Natural killer cell (primary cell): ENCODE data around the gene KLHL24. TPM values are rescaled to one million over a fixed set of nuclear protein-coding genes. Genes with fewer than 3 reads are reported as not detected.

Source experiments
- ATAC-seq, 3 donors: fragments of 150-1000 bp in 2 of 3; fragments of 200-7000 bp in 1 of 3; cut with Tn5 transposase; 1 replicate in 1 of 3; 2 replicates in 2 of 3; pipeline ENCODE4 v1.10.0; 2021; ENCODE audit warnings: mild to moderate bottlenecking in 2 of 3, moderate library complexity in 2 of 3
- DNase-seq, 2 donors: peaks; one replicate each; pipeline versions ENCODE4 v3.0.0 to v3.0.0-alpha.2; 2013 to 2021; ENCODE audit warnings: mixed read lengths in 1 of 2
- H3K27ac ChIP-seq: one replicate; pipeline ENCODE4 v1.5.1; 2013; ENCODE audit warnings: mild to moderate bottlenecking, low read length
- H3K27me3 ChIP-seq: one replicate; pipeline ENCODE4 v1.6.1; 2013; ENCODE audit warnings: low read length; ENCODE audit not compliant: control insufficient read depth, insufficient read depth
- H3K36me3 ChIP-seq: one replicate; pipeline ENCODE4 v1.6.1; 2013; ENCODE audit warnings: low read length; ENCODE audit not compliant: control insufficient read depth, insufficient read depth
- H3K4me1 ChIP-seq: one replicate; pipeline ENCODE4 v1.6.1; 2013; ENCODE audit warnings: low read length; ENCODE audit not compliant: control insufficient read depth, insufficient read depth
- H3K4me3 ChIP-seq: one replicate; pipeline ENCODE4 v1.5.1; 2013; ENCODE audit warnings: low read length
- H3K9me3 ChIP-seq: one replicate; pipeline ENCODE4 v1.6.1; 2013; ENCODE audit warnings: low read length; ENCODE audit not compliant: control insufficient read depth, insufficient read depth
- H3K27ac Mint-ChIP-seq, 2 donors: one replicate each; pipeline ENCODE4 v1.8.0; 2022; ENCODE audit warnings: mild to moderate bottlenecking in 2 of 2, mixed read lengths in 2 of 2, moderate library complexity in 1 of 2
- H3K27me3 Mint-ChIP-seq, 2 donors: one replicate each; pipeline ENCODE4 v1.8.0; 2022; ENCODE audit warnings: low read depth in 2 of 2, mixed read lengths in 2 of 2
- H3K36me3 Mint-ChIP-seq: one replicate; pipeline ENCODE4 v1.8.0; 2022; ENCODE audit warnings: mixed read lengths
- H3K4me1 Mint-ChIP-seq, 2 donors: one replicate each; pipeline ENCODE4 v1.8.0; 2022; ENCODE audit warnings: mixed read lengths in 2 of 2
- H3K4me3 Mint-ChIP-seq: one replicate; pipeline ENCODE4 v1.8.0; 2022; ENCODE audit warnings: mild to moderate bottlenecking, moderate library complexity, mixed read lengths
- H3K9me3 Mint-ChIP-seq, 2 donors: one replicate each; pipeline ENCODE4 v1.8.0; 2022; ENCODE audit warnings: mixed read lengths in 2 of 2
- WGBS: methylation state at CpG from one replicate; pipeline ENCODE4 v1.1.7; 2013; ENCODE audit warnings: missing lambda C conversion rate; ENCODE audit not compliant: insufficient coverage; 5-methylcytosine and 5-hydroxymethylcytosine counted together
- intact Hi-C: fragments of 100-400 bp; cut with micrococcal nuclease; formaldehyde crosslinking; loops from one replicate; pipeline ENCODE4 v1.14.2; 2022
- total RNA-seq, 4 donors: library from RNA; stranded (reverse); fragments of 120-200 nt in 1 of 4; gene quantifications; one replicate each; pipeline versions ENCODE4 v1.2.3 to v1.2.4, GENCODE V29; 2013 to 2022
- TF ChIP-seq, protein P1 (sequence below): fragments of 200-600 bp; IDR thresholded peaks from one replicate; pipeline ENCODE4 v1.8.0; 2022; ENCODE audit warnings: antibody characterized with exemption

The KLHL24 gene
- total RNA-seq, 3 donors from 2014 or later (not counting 1 experiment from before 2014, with no cell fraction given), result 140 to 189 (median 177) TPM

GRCh38 chr3:183733553-183733952, 98.1 kb downstream of the KLHL24 start:
- Histone ChIP-seq H3K36me3 (peaks cover 48% of the 10 kb centered on the region), H3K27ac (no peak overlapping the region), H3K9me3 (no peaks in the 10 kb centered on the region), H3K4me3 (no peak overlapping the region), H3K27me3 (no peaks in the 10 kb centered on the region), H3K4me1 (no peaks in the 10 kb centered on the region)
- intact Hi-C loops, result no loop called here
- DNase-seq (no peak), ATAC-seq (no peak)
- no peak overlapping the region for H3K4me3 Mint-ChIP-seq
- WGBS, result 87% methylated on average over 6 of the region's 7 CpGs
- H3K4me1 Mint-ChIP-seq, result peaks cover 5 to 7% of the 10 kb centered on the region in 2 donors
- H3K27me3 Mint-ChIP-seq, result no peaks in the 10 kb centered on the region
- H3K9me3 Mint-ChIP-seq, result no peaks in the 10 kb centered on the region
- TF ChIP-seq, protein P1, sequence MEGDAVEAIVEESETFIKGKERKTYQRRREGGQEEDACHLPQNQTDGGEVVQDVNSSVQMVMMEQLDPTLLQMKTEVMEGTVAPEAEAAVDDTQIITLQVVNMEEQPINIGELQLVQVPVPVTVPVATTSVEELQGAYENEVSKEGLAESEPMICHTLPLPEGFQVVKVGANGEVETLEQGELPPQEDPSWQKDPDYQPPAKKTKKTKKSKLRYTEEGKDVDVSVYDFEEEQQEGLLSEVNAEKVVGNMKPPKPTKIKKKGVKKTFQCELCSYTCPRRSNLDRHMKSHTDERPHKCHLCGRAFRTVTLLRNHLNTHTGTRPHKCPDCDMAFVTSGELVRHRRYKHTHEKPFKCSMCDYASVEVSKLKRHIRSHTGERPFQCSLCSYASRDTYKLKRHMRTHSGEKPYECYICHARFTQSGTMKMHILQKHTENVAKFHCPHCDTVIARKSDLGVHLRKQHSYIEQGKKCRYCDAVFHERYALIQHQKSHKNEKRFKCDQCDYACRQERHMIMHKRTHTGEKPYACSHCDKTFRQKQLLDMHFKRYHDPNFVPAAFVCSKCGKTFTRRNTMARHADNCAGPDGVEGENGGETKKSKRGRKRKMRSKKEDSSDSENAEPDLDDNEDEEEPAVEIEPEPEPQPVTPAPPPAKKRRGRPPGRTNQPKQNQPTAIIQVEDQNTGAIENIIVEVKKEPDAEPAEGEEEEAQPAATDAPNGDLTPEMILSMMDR, result no peak
- H3K27ac Mint-ChIP-seq, result no peak overlapping the region
- peaks cover 6% of the 10 kb centered on the region for H3K36me3 Mint-ChIP-seq

Other genes with a start within 250 kb of the KLHL24 start
- gene MCF2L2, start 207.0 kb upstream of the KLHL24 start, total RNA-seq, result 1 to 10 TPM; 2.2 to 4.9 (median 2.7) TPM
- gene KLHL6, start 79.9 kb upstream of the KLHL24 start, total RNA-seq, result 10 to 100 TPM; 10.9 to 17.3 (median 13.6) TPM
- gene YEATS2, start 62.2 kb downstream of the KLHL24 start, total RNA-seq, result 10 to 100 TPM; 23.1 to 25.8 (median 25.2) TPM
- 1 to 10 TPM in 1 of 3 donors, under 1 TPM in 1, not detected in 1; 0.70 to 2.4 TPM for gene MAP6D1, start 190.0 kb downstream of the KLHL24 start, total RNA-seq
- 10 to 100 TPM; 35.1 to 47.1 (median 37.7) TPM for gene PARL, start 249.3 kb downstream of the KLHL24 start, total RNA-seq